ENCODE measurements around the gene CASKIN2. TPM values are rescaled to one million over a fixed set of nuclear protein-coding genes. Genes with fewer than 3 reads are reported as not detected.

Gene CASKIN2
- total RNA-seq, 1 donor from 2014 or later, result 36.6 TPM

DNA sequence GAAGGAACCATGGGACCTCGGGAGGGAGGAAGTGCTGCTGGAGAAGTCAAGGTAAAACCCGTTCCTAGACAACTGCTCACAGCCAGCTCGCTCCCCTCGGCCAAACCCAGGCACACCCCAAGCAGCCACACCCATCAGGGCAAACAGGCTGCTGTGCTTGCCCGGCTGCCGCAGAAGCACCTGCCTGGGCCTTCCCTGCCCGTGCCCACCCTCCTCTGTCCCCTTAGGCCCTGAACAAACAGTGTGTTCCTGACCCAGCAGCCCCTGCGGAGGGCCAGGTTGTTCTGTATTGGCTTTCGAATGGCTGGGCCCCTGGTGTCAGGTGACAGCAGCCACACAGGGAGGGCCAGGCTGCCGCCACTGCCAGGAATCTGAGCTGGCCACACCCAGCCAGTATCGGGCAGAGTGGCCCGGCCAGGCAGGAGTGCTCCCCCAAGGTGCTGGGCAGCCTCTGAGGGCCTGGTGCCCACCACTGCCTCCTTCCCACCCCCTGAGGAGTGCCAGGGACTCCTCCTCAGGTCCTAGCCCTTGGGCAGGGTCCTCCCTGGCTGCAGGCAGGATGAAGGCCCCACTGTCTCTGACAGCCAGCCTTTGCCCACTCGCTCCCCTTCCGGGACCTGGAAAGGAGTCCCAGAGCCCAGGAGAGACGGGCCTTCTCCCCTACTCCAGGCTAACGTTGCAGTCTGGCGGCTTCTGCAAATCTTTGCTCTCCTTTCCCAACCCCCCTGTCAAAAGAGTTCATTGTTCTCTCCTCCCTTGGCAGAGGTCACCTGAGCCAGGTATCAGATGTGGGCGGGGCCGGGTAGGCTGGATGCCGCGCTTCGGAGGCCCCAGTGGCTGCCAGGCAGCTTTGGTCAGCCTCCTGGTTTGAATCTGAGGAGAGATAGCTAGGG lies 34.2 kb upstream of the CASKIN2 start:
- intact Hi-C loops (cut with micrococcal nuclease), result no loop called here
- ATAC-seq (peak; percentile 87), DNase-seq (peak; percentile 44)

DNA sequence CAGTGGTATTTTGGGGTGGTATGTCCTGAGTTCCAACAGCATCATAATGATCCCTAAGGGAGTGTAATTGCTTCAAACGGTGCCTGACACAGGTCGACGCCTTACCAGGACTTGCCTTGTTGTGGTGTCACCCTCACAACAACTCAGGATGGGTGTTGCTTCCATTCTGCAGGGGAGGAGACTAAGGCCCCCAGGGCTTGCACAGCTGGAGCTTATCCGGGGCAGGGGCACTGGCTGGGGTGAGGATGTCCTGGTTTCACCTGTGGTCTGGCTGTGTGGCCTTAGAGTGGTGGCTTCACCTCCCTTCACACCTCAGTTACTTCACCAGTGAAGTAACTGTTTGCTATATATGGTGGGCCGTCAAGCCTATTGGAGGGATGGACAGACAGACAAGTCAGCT lies 33.5 kb upstream of the CASKIN2 start:
- DNase-seq (no peak), ATAC-seq (no peak)
- intact Hi-C loops (cut with micrococcal nuclease), result no loop called here

DNA sequence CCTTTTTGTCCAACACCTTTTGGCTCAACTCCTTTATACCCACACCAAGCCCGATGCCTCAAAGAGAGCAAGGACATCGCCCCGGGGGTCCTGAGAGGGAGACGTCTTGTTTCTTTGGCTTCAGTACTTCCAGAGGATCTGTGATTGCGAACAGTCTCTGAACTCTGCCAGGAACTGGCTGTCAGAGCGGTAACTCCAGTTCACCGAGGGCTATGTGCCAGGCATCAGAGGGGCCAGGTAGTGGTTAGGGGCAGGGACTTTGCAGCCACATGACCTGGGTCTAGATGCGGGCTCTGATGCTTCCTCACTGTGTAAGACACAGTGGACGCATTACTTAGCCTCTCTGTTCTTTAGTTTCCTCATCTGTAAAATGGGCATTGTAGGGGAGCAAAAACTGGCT lies 31.8 kb upstream of the CASKIN2 start:
- intact Hi-C loops (cut with micrococcal nuclease), result no loop called here
- DNase-seq (no peak), ATAC-seq (no peak)

DNA sequence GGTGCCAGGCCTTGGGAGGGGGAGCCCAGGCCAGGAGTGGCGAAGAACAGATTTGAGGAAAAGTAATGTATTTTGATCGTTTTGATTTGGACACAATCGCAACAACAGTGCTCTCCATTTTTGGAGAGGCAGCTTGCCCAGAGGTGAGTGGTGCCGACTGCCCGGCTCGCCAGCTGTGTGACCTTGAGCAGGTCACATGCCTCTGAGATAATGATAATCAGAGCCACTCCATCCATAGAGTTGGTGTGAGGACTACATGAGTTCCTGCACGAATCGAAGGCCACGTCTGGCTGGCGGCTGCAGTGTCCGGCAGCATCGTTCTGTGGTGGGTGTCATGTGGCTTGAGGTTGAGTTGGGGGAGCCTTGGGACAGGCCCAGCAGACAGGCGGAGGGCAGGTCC lies 30.8 kb upstream of the CASKIN2 start:
- peak; percentile 19 for ATAC-seq
- intact Hi-C loops (cut with micrococcal nuclease), result no loop called here
- no peak for DNase-seq

DNA sequence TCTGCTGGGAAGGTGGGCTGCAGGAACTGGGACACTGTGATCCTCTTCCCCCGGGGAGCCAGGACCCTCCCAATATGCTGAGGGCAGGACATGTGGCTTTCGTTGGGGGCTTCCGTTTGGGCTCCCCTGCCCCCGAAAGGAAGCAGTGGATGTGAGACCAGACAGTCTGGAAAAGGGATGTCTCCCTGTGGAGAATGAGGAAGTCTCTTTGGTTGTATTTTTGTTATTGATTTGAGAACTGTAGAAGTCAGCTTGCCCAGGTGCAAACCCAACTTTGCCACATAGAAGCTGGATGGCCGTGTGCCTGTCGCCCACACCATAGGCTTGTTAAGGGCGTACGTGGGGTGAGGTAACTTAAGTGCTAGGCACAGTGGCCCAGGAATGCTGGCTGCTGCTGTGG lies 28.9 kb upstream of the CASKIN2 start:
- DNase-seq (no peak), ATAC-seq (no peak)
- intact Hi-C loops (cut with micrococcal nuclease), result no loop called here

DNA sequence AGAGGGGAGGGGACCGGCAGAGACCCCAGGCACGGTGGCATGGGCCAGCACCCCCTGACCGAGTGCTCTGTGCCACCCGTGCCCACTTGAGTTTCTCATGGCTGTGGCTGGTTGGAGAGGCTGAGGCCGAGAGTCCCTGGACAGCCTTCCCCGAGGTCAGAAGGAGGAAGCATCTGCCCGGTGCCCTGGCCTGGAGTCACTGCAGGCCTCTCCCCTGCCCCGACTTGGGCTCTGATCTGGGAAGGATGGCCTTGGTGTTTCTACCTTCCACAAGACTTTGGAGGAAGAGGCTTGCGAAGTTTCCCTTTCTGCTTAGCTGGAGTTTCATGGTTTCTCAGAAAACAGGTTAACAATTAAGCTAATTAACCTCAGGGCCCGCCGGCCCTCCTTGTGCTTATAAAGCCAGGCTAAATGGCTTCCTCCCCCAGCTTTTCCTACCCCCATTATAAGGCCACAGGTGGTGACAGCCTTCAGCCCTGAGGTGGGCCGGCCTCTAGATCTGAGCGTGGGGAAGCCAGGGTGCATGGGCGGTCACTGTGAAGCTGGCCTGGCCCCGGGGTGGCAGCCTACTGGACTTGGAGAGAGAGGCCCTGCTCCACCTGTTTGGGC lies 27.5 kb upstream of the CASKIN2 start:
- no peak for ATAC-seq
- intact Hi-C loops (cut with micrococcal nuclease), result no loop called here
- DNase-seq, result no peak

DNA sequence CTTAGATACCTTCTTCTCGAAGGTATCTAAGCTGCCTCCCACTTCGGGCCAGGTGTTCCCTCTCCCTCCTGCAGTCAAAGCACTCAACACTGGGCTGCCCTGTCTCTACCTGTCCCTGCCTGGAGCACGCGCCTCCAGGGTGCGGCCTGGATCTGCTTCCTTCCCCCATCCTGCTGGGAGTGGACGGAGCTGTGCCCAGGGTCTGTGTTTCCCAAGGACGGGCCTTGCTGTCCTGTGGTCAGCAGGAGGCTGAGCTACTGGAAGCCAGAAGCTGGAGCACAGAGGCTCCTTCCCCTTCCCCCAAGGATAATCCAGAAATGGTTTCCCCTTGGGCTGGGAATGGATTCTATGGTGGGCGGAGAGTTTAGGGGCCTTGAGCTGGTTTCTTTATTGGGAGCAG lies 26.9 kb upstream of the CASKIN2 start:
- DNase-seq (no peak), ATAC-seq (no peak)
- intact Hi-C loops (cut with micrococcal nuclease), result no loop called here

DNA sequence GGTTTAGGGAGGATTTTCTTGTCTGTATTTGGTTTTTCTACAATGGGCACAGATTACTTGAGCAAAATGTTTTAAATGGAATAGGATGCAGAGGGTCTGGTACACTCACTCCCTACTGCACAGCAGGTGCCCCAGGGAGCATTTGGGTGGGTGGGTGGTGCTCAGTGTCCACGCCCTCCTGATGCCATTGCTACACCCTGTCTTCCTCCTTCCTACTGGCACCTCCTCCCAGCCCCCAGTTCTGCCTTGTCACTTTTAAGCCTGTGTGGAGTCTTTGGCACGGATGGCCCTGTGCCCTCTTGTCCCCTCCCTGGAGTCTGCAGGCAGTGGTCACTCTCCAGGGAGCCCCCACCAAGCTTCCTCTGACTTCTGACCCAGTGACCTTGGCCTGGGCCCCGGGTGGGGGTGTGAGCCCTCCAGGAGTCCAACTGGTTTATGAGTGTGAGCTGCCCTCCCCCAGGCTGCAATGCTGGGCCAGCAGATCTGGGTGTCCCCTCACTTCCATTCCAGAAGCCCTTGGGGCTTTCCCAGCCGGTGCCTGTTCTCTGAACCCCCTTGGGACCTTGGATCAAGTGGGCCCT lies 25.7 kb upstream of the CASKIN2 start:
- ATAC-seq, result no peak
- intact Hi-C loops (cut with micrococcal nuclease), result no loop called here
- no peak for DNase-seq

DNA sequence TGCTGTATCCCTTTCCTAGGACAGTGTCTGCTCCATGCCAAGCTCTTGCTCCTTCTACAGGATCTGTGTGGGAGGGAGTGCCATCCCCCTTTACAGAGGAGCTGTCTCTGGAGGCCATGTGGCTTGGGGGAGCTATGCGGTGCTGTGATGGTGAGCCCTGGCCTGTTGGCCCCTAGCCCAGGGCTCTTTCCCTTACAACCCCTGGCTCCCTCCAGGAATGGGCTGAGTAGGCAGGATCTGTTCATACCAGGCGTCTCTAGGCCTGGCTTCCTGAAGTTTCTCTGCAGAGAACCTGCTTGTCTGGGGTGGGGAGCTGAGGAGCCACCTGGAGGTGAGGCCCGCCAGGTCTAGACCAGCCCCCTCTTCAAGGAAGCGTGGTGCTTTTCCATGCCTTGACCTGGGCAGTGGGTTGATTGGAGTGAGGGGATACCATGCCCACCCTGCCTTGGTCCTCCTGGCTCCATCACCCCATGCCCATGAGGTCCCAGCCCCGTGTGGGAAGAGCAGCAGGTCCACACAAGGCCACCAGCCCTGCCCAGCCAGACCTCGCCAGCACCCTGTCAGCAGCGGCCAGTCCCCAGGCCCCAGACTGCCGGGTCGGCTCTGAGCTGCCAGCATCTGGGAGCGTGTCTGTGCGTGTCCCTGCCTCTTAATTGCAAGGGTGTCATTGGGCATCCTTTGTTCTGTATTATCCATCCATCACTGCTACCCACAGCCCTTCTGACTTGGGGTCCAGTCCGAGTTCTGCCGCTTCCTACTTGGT lies 24.8 kb upstream of the CASKIN2 start:
- intact Hi-C loops (cut with micrococcal nuclease), result no loop called here
- DNase-seq (no peak), ATAC-seq (no peak)

DNA sequence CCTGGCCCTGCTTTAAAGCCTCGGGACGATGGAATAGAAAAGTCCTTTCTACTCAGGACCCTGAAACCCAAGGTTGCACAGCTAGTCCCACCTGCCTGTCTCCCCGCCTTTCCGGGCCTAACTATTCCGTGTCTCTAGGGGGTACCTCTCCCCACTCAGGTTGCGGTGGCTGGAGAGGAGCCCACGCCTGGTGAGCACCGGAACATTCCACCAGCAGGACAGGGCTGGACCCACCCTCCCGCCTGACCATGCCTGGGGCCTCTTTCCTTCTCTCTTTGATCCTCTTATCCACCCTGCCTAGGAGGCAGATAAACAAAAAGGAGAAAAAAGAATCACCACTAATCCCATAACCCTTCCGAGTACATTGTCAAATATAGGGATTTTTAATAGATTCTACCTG lies 21.0 kb upstream of the CASKIN2 start:
- DNase-seq, result no peak
- ATAC-seq, result no peak
- intact Hi-C loops (cut with micrococcal nuclease), result no loop called here

DNA sequence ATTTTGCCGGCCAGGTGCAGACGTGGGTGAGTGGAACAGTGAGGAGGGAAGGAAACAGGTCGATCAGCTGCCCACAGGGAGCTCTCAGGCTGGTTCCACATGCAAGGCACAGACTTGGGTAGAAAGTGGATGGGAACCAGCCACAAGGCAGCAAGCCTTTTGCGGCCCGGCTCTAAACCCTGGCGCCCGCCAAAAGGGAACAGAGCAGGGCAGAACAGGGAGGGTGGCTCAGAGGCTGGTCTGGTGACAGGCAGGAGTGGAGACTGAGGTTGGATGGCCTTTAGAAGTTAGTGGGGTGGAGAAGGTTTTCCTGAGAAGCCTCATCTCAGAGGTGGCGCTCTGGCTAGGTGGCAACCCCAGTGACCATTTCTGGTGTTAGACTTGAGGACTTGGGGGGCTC lies 20.5 kb upstream of the CASKIN2 start:
- DNase-seq (no peak), ATAC-seq (no peak)
- intact Hi-C loops (cut with micrococcal nuclease), result no loop called here

DNA sequence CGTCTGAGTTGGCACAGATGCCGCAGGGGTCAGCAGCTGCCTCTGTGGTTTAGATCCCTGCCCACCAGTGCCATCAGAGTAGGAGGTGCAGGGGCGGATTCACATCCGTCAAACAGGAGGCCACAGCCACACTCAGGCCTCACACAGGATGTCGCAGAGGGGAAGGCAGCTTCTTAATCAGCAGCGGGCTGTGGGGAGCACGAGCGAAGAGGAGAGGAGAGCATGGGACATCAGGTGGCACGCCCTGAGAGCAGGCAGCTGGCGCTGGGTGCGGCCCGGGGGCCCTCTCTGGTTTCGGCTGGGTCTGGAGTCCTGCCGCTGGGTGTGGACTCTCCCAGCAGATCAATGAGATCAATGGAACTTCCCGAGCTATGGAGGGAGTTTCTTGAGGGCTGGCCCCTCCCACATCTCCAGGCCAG lies 19.8 kb upstream of the CASKIN2 start:
- intact Hi-C loops (cut with micrococcal nuclease), result no loop called here
- DNase-seq (no peak), ATAC-seq (no peak)

DNA sequence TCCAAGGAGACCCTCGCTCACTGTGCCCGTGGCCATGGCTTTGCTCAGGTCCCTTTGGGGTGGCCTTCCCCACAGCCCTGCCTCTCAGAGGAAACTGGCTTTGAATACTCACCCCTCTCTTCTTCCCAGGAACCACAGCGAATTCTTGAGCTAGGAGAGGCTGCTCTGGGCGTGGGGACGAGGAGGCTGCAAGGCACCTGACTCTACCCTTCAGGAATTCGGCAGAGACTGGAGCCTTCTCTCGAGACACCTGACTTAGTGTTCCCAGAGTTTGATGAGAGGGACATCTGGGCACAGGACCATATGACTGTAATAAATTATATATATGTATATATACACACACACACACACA lies 16.4 kb upstream of the CASKIN2 start:
- intact Hi-C loops (cut with micrococcal nuclease), result no loop called here
- DNase-seq, result no peak
- ATAC-seq, result no peak

DNA sequence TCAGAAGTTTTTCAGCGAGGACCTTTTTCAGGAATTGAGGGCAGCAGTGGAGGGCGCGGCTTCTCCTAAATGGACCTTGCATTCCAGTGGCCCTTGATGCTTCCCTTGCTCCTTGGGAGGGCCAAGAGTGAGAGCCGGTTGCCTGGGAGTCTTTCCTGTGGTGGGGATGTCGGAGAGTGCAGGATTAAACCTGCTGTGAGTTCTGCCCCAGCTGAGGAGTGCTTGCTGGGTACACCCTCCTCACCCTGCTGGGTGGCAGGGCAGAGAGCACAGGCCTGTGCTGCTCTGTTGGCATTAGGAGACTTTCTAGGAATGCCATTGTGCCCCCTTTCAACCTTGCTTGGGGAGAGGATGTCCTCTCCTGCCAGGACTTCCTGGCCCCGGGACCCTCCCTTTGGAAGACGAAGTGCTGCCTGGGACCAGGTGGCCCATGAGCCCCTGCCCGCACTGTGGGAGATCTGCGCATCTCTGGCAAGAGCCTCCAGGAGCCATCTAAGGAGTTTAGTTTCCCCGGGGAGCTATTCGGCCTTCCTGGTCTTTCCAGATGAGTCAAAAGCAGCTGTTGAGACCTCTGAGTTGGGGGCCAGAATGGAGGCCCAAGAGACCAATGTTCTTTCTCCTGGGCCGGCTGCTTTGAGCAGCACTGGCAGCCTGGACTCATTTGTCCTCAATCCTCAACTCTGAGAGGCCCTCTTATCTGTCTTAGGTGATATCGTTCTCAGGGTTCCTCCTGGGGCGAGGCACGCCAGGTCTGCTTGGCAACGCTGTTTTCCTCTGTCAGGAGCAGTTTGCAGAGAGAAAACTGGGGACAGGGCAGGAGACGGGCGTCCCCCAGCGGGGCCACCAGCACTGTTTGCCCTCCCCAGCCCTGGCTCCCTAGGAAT lies 15.7 kb upstream of the CASKIN2 start:
- DNase-seq (no peak), ATAC-seq (no peak)
- intact Hi-C loops (cut with micrococcal nuclease), result no loop called here

DNA sequence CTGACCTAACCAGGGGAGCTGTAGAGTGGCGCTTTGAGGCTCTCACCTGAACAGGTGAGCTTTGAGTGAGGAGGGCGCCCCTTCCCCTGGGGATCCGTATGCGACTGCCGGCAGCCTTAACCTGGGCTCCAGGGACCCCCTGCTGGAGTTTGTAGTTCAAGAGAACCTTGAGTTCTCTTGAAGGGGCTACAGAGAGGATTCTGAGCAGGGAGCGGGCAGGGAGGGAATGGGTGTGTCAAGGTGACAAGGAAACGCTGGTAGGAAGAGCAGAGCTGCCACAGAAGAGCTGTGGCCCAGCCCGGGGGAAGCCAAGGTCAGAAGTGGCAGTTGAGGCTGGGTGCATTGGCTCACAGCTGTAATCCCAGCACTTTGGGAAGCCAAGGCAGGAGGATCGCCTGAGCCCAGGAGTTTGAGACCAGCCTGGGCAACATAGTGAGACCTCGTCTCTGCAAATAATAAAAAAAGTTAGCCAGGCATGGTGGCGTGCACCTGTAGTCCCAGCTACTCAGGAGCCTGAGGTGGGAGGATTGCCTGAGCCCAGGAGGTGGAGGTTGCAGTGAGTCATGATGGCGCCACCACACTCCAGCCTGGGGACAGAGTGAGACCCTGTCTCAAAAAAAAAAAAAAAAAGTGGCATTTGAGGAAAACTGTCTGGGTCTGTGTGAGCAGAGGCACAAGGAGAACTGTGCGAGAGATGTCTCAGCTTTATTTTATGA lies 11.4 kb upstream of the CASKIN2 start:
- intact Hi-C loops (cut with micrococcal nuclease), result no loop called here
- no peak for DNase-seq
- no peak for ATAC-seq

DNA sequence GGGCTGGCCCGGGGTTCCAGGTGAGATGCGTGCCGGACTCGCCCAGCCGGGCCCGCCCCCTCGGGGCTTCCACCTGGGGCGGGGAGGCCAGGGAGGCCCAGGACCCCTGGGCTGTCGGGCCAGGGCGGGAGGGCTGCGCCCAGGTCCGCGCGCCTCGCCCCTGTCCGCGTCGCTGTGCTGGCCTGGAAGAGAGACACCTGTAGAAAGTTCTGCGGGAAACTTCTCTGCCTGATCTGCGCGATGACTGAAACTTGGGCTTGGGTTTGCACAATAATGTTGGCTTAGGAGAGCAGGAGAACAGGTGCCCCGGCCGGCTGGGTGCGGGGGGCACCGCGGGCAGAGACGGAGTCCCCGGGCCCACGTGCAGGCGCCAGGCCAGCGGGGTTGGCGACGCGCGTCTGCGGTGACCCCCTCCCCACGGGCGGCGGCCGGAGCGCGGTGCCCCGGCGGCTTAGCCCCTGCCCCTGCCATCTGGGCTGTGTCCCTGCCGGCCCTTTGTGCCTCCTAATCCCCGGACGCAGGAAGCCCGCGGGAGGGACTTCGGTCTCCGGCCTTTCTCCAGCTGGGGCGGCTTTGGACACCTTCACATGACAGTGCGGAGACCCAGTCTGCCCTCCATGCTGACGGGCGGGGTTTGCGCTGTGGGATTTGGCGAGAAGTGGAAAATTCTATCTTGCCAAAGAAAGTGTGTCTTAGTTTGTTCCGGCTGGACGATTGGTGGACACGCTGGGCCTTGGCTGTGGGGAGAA lies 10.6 kb upstream of the CASKIN2 start:
- intact Hi-C loops (cut with micrococcal nuclease), result no loop called here
- no peak for DNase-seq
- no peak for ATAC-seq

DNA sequence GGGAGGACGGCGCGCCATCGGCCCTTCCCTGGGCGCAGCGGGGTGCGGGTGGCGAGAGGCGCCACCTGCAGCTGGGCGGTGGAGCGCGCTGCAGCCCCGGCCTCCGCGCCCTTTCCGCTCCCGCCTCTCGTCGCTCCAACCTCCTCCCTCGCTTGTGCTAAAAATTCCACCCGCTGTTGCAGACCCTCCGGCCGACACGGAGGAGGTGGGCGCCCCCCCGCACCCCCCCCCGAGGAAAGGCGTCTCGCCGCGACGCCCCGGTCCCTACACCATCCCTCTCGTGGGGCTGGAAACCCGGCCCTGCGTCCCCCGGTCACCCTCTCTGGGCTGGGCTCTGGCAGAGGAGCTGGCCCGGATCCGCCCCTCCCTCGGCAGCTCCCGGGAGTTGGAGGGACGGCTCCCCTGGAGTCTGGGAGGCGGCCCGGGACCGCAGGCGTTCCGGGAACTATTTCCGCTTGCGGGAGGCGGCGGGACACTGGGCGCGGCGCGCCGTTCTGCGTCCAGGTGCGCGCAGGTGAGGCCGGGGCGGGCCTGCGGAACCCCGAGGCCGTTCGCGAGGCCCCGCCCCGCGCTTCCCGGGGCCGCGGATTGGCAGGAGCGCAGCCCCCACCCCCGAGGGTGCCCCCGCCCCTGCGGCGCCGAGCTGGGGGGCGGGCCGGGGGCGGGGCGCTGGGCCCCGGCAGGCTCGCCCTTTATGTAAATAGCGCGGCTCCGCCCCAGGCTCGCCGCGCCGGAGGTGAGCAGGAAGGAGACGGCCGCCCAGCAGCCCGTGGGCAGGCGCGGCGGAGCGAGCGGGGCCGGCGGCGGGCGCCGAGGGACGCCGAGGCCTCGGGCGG lies 9.9 kb upstream of the CASKIN2 start, which contains the start of gene LLGL2:
Gene LLGL2 (plus strand): TSS at position 728 of the 836 bp plus-strand sequence. CDS start 17,730 bp downstream, outside the sequence.
- ATAC-seq (peak; percentile 91), DNase-seq (peak; percentile 86)
- intact Hi-C loops (cut with micrococcal nuclease), result no loop called here

All from left ventricle myocardium superior (tissue), 1 donor.